GM12874 (cell line): ENCODE results near the gene DHX32.

Source experiments
- CTCF ChIP-seq: IDR thresholded peaks from 2 replicates; pipeline ENCODE4 v1.5.1; 2011; ENCODE audit warnings: low read depth, mild to moderate bottlenecking, control low read depth, low read length, moderate library complexity; ENCODE audit not compliant: insufficient read depth

The DHX32 gene

GRCh38 chr10:125871338-125871737, 9.8 kb downstream of the DHX32 start:
- no peak for TF ChIP-seq CTCF

- TF ChIP-seq CTCF, result peak; percentile 68
These were observed 12.6 kb downstream of the DHX32 start for GRCh38 chr10:125868372-125868975.

GRCh38 chr10:125866421-125867029, 14.6 kb downstream of the DHX32 start:
- no peak for TF ChIP-seq CTCF

- no peak for TF ChIP-seq CTCF
These were observed 16.0 kb downstream of the DHX32 start for GRCh38 chr10:125865120-125865519.

GRCh38 chr10:125859128-125859817, 21.8 kb downstream of the DHX32 start:
- no peak for TF ChIP-seq CTCF

GRCh38 chr10:125857185-125857760, 23.8 kb downstream of the DHX32 start:
- TF ChIP-seq CTCF, result no peak

- no peak for TF ChIP-seq CTCF
These were observed 28.6 kb downstream of the DHX32 start for GRCh38 chr10:125852487-125852886.
